Right kidney (tissue), 1 donor: ENCODE measurements around the gene FNDC3A.

Experiments used
- DNase-seq: peaks from one replicate; pipeline ENCODE4 v3.0.0-alpha.2; 2016

FNDC3A gene

DNA sequence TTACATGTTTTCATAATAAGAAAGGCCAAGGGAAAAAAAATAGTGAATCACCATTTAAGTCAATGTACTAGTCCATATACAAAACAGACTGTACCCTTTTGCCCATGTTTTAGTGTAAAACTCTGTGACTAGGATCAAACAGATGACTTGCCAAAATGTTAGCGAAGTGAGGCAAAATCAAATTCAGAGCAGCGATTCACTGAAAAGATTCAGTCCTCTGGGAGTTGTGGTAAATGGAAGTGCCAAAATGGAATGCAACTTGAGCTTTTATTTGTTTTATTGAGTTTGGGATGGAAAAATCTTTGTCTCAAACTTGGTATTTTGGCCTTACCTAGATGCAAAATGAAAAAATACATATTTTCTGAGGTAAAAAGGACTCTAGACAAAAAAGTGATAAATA lies 281.1 kb downstream of the FNDC3A start:
- no peak for DNase-seq

DNA sequence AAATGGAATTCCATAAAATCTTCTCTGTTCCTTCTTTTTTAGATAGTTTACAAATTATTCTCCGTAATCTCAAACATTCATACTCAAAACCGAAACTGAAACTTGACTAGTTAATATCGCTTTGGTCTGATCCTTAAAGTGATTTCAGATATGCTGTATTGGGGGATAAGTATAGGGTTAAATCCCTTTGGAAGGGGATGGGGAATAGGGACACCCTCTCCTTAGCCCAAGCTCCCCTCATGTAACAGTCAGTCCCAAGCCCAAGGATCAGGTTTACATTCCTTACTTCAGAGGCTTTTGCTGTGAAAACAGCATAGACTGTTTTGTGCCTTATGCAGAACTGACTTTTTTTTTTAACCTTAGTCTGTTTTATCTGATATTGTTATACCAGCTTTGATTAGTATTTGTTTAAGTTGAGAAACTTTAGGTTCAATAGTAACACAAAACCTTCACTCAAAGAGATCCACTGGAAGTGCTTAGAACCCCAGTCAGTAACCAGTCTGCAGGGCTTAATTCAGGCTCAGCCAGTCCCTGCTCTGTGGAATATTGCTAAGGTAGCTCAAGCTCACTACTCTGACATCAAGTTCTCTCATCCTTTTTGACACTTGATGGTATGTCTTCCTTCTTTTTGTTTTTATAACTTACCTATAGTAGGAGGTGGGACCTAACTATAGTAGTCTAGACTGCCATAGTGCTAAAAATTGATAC lies 282.5 kb downstream of the FNDC3A start:
- DNase-seq, result no peak
